GM19324 (cell line): ENCODE results near the gene CFAP126.
"Not testable (repeated sequence)": the region's sequence is repeated elsewhere in the genome, so short reads cannot be mapped to it uniquely, and the experiment has no call there.

Experiments used
- ATAC-seq: cut with Tn5 transposase; IDR thresholded peaks from one replicate; pipeline ENCODE4 v1.9.1; 2021; ENCODE audit warnings: mild to moderate bottlenecking, moderate library complexity; ENCODE audit not compliant: unreplicated experiment, low FRiP score

CFAP126 gene

DNA sequence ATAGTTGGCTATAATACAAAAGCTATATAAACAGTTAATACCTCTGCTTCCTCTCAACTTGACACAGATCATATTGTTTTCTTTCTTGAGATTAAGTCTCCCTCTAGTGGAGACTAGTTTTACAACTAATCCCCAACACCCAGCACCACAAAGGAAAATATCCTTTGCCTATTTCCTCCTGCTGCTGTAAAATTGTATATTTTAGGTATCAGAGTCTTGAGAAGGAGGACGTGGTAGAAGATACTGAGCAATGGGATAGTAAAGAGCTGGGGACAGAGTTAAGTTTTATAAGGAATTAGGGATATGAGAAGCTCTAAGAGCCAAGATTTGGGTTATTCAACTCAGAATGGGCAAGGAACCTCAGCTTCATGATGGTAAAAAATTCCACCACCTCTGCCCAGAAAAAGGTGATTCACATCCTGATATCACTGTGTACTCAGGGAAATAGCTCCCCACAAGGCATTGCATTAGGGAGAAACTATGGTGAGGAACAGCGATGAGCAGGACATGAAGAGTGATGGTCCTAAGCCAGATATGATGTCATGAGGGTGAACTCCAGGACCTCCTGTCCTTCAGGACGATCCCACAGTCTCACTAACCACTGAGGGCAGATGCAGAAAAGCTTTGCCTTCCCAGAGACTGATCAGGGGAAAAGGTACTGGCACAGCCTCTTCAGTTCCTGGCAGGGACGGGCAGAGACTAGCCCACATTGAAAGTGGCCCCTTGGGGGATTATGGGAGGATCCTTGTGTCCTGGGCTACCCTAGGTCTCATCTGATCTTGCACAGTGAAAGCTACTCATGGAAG lies 14.7 kb upstream of the CFAP126 start:
- ATAC-seq: no peak

DNA sequence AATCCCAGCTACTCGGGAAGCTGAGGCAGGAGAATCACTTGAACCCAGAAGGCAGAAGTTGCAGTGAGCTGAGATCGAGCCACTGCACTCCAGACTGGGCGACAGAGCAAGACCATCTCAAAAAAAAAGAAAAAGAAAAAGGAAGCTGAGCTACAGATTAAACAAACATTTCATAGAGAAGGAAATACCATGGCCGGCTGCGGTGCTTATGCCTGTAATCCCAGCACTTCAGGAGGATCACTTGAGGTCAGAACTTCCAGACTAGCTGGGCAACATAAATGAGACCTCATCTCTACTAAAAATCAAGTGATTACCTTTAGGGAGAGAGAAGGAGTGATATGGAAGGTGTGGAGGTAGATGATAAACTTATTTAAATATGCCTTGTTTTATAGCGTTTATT lies 14.0 kb upstream of the CFAP126 start:
- ATAC-seq: no peak

DNA sequence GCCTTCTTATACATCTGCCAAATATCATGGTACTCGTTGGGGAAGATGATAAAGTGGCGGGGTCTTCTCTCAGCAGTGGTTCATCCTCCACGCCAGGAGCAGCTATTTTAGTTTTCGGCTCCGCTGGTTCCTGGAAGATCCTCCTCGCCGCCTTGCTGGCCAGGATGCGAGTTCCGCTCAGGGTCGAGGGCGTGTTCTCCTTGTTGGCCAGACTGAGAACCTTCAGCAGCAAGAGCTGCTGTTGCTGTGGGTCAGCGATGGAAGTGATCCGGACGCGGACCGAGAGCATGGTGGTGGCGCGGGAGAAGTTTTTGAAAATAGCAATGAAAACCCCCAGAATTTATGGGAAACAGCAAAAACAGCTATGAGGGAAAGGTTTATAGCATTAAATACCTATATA lies 11.4 kb upstream of the CFAP126 start:
- no peak for ATAC-seq

DNA sequence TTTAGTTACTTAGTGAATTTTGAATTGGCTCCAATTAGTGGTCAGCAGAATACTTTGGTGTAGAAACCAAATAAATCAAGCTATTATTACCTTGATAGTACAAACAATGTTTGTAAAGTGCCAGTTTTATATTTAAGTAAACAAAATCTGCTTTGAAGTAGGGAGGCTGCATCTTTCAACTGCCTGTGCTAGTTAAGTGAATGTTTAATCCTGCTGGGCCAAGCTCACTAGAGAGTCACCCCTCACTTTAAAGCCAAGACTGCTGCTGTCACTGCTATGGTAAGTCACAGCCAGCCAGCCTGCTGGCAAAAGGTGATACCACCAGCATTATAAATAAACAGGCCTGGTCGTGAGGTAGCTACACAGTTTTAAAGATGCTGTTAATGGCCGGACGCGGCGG lies 10.3 kb upstream of the CFAP126 start:
- no peak for ATAC-seq

DNA sequence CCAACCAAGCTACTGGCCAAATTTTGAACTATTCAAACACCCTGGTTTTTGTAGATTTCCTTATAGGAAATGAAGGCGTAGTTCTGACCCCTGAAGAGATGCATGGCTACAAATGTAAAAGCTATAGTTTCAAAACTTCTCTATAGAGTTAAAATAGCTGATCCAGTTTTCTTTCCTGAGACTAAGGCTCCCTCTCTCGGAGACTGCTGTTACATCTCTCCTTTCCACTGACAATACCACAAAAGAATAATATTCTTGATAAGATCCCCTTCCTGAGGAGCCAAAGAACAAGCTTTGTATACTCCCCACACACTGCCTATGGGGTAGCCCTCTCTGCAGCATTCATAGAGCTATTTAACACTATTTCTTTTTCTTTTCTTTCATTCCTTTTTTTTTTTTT lies 6.7 kb upstream of the CFAP126 start:
- no peak for ATAC-seq

DNA sequence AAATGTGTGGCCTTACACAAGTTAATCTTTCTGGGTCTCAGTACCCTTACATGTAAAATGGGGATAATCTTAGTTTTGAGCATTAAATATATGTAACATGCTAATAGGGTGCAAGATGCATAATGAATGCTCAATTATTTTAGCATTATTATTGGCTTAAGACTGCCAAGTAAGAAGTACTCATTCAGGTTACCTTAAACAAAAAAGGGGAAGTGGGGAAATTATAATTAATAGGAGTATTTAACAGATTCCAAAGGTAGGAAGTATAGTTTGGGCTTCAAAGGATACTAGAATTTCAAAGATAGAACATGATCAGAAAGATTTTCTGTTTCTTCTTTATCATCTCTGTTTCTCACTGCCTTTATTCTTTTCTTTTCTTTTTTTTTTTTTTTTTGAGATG lies 5.8 kb upstream of the CFAP126 start:
- ATAC-seq: no peak

DNA sequence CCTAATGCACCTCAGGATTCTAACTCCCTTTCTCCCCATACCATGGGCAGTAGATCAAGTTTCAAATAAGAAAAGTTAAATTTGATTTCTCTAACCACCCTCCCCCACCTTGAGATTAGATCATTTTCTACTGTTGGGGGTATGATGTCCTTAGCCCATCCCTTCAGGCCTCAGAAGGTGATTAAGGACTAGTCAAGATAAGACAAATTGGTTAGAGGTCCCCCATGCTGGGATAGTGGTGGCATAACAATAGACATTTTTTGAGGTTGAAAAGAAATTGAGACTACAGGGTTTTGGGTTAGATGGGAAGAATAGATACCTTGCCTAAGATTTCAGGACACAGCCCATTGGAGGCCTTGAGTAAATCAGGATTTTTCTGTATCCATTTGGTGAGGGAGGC lies 2.5 kb downstream of the CFAP126 start:
- ATAC-seq: no peak

DNA sequence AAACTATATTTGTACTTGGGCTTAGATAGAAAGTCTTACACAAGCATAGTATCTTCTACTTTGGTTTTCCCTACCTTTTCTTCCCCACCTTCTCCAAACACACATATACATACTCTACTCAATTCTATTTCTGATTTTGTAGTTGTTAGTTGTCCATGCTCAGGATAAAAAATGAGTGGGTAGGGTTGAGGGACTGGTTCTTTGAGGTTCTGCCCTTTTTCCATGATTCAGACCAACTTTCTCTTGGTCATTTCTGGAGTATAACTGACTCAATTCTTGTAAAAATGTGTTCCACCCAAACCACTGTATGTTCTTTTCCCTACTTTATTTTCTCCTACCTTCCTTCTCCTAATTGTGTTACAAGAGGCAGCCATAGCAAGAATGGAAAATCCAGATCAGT lies 3.3 kb downstream of the CFAP126 start:
- no peak for ATAC-seq

DNA sequence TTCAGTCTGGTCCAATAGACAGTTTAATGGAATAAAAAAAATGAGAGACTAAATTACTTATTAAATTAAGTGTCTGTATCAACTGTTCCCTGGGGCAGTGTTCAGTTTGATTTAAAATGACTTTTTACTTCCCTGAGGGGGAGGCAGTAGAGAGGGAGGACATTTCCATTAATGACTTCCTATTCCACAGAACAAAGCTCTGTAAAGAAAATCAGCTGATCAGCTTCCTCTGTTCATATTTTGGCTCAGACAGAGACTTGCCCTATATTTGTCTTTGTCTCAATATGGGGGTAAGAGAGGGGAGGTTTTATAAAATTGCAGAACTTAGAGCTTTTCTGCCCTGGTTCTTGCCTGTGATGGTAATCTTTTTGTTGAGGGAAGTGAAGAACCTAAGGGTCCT lies 8.4 kb downstream of the CFAP126 start:
- no peak for ATAC-seq

DNA sequence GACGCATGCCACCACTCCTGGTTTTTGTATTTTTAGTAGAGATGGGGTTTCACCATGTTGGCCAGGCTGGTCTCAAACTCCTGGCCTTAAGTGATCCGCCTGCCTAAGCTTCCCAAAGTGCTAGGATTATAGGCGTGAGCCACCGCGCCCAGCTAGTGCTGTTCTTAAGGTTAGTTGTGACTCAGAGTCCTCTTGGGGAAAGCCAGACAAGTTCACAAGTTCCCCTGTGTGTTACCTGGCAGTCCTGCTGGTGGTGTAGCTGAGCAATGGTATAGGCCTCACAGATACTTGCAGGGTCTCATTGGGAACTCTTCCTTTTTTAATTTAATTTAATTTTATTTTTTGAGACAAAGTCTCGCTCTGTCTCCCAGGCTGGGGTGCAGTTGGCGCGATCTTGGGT lies 10.6 kb downstream of the CFAP126 start:
- ATAC-seq: no peak

DNA sequence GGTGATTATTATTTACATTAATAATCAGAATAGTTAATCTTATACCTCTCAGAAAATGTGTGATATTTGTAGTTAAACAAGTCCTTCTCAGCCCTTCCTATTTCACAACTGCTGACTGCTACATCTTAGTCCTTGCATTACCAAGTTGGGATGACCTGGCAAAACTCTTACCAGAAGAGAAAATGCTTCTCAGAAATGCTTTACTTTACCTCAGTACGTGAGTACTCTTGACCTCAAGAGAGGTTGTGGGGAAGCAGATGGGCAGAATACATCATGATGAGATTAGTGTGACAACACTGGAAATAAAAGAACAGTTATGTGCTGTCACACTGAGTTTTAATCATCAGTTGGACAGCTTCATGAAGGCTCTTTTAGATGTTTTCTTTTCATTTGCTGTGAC lies 16.2 kb downstream of the CFAP126 start:
- no peak for ATAC-seq

DNA sequence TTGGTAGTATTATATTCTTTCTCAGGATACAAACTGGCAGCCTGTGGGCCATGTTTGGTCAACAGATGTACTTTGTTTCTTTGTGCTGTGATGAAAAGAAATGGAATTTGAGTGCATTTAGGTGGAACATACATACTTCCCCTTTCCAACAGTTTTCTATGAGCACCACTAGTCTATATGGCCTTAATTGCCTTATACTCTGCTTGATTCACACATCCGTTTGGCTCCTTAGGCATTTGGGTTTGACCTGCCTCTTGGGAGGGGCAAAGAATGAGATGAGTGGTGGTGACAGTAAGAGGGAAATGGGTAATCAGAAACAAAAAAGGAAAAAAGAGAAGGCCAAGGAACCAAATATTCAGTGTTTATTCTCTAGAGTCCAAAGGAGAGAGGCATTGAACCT lies 17.0 kb downstream of the CFAP126 start:
- no peak for ATAC-seq

DNA sequence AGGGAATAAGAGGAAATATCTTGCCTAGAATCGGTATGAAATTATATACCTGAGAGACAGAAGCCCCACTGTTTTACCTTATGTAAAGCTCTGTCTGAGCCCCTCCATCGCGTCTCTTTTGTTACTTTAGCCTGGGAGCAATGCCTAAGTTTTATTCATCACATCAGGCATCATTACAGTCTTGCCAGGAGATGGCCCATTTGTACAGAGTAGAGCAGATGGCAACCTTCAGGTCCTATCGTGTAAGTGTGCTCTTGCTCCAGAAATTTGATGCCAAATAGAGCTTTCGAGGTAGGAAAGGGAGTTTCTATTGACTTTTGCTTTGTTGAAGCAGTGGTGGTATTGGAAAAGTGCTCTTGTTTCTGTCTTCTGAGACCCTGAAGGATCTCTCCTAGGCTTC lies 24.9 kb downstream of the CFAP126 start:
- ATAC-seq: no peak

DNA sequence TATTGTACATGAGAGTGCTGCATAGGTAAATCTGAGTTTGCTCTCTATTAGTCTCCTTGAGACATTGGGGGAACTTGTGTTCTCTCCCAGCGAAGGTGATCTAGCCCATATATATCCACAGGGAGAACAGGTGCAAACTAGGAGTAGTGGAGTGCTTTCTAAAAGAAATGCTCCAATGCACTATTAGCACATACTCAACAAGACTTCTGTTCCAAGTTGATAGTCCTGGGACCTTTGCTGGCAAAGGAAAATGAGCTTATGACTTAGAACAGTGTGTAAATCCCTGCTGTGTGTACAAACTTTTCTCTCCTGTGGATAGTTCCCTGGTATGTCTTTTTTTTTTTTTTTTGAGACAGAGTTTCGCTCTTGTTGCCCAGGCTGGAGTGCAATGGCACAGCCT lies 25.5 kb downstream of the CFAP126 start:
- ATAC-seq: no peak

DNA sequence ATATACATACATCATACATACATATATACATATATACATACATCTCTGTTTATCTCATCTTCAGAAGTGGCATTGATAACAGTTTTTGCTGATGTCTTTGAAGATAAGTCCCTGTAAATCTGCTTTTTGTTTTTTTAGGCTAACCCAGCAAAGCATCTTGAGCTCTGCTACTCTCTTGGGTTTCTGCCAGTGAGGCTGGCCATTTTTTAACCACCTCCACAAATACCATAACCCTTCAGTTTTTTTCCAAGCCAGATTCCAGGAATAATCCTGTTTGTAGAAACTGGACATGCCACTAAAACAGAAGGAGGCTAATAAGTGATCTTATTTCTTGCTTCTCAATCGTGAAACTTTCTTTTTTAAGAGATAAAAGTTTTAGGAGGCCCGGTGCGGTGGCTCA lies 31.9 kb downstream of the CFAP126 start:
- no peak for ATAC-seq

DNA sequence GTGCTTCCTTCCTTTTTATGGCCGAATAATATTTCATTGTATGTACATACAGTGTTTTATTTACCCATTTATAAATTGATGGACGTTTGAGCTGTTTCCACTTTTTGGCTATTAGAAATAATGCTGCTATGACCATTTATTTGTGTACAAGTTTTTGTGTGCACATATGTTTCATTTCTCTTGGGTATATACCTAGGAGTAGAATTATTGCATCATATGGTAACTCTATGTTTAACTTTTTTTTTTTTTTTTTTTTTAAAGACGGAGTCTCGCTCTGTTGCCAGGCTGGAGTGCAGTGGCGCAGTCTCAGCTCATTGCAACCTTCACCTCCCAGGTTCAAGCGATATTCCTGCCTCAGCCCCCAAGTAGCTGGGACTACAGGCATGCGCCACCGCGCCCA lies 34.5 kb downstream of the CFAP126 start:
- no peak for ATAC-seq

DNA sequence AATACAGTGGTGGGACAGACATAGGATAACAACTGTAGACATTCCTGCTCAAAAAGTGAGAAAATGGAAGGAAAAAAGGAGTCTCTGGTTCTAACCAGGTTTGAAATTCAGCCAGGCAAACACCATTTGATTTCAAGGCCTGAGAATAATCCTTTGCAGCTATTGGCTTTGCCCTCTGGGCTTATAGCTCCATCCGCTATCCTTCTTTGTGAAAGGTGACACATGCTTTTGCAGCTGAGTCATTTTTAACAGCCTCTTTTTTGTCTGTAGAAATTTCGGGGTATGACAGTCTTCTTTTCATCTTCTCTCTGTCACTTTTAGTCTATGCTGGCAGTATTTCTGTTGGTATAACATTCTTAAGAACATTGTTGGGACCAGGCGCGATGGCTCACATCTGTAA lies 37.3 kb downstream of the CFAP126 start:
- ATAC-seq: no peak

DNA sequence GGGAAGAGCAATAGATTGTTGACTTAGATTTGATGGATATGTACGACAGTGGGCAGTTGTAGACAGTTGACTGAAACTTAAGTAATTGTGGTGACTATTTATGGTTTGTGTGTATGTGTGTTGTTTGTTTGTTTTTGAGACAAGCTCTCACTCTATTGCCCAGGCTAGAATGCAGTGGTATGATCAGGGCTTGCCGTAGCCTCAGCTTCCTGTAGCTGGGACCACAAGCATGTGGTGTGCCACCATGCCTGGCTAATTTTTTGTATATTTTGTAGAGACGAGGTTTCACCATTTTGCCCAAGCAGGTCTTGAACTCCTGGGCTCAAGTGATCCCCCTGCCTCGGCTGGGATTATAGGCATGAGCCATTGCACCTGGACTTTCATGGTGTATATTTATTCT lies 43.7 kb downstream of the CFAP126 start:
- ATAC-seq: no peak

DNA sequence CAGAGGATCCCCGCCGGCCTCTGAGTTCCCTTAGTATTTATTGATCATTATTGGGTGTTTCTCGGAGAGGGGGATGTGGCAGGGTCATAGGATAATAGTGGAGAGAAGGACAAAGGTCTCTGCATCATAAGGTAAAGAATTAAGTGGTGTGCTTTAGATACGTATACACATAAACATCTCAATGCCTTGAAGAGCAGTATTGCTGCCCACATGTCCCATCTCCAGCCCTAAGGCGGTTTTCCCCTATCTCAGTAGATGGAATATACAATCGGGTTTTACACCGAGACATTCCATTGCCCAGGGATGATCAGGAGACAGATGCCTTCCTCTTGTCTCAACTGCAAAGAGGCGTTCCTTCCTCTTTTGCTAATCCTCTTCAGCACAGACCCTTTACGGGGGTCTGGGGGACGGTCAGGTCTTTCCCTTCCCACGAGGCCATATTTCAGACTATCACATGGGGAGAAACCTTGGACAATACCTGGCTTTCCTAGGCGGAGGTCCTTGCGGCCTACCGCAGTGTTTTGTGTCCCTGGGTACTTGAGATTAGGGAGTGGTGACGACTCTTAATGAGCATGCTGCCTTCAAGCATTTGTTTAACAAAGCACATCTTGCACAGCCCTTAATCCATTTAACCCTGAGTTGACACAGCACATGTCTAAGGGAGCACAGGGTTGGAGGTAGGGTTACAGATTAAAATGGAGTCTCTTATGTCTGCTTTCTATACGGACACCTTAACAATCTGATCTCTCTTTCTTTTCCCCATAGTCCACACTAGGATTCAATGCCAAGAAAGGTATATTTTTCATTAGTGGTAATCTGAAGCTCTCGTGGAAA lies 51.6 kb downstream of the CFAP126 start:
- not testable (repeated sequence) for ATAC-seq
